HepG2 (cell line): ENCODE data around the gene KLF6. TPM values are rescaled to one million over a fixed set of nuclear protein-coding genes. Genes with fewer than 3 reads are reported as not detected.

Experiments used
- CBFB ChIP-seq: sonication (generic); formaldehyde crosslinking; IDR thresholded peaks from 2 replicates; pipeline ENCODE4 v1.4.0; 2020; ENCODE audit warnings: missing genetic modification reagents
- DR1 ChIP-seq: sonication (generic); formaldehyde crosslinking; IDR thresholded peaks from 2 replicates; pipeline ENCODE4 v1.8.0; 2021; ENCODE audit warnings: mild to moderate bottlenecking, missing genetic modification reagents, inconsistent platforms
- HES4 ChIP-seq: sonication (generic); formaldehyde crosslinking; IDR thresholded peaks from 2 replicates; pipeline ENCODE4 v1.9.0; 2021; ENCODE audit warnings: mild to moderate bottlenecking, missing genetic modification reagents, borderline replicate concordance
- HMGXB4 ChIP-seq, 2 experiments: sonication (generic) in 1 of 2; formaldehyde crosslinking in 1 of 2; IDR thresholded peaks; 2 replicates each; pipeline versions ENCODE4 v1.4.0 to v1.6.1; 2018 to 2020; ENCODE audit warnings: missing genetic modification reagents in 2 of 2, borderline replicate concordance in 1 of 2, low read depth in 1 of 2, mild to moderate bottlenecking in 1 of 2, missing biosample characterization in 1 of 2
- HNF1B ChIP-seq: sonication (generic); formaldehyde crosslinking; IDR thresholded peaks from 2 replicates; pipeline ENCODE4 v1.5.1; 2020; ENCODE audit warnings: mild to moderate bottlenecking, moderate library complexity, missing genetic modification reagents
- KDM2A ChIP-seq: sonication (generic); formaldehyde crosslinking; IDR thresholded peaks from 2 replicates; pipeline ENCODE4 v1.4.0; 2020; ENCODE audit warnings: low read depth, missing genetic modification reagents, borderline replicate concordance
- MAFK ChIP-seq, 2 experiments: IDR thresholded peaks in 1 of 2; conservative IDR thresholded peaks in 1 of 2; 2 replicates each; pipeline ENCODE4 v1.6.1; 2011; ENCODE audit warnings: improper control_type of control experiment in 2 of 2, low read length in 2 of 2
- MED1 ChIP-seq: sonication (generic); formaldehyde crosslinking; IDR thresholded peaks from 2 replicates; pipeline ENCODE4 v1.4.0; 2020; ENCODE audit warnings: missing genetic modification reagents
- PHF20 ChIP-seq: sonication (generic); formaldehyde crosslinking; IDR thresholded peaks from 2 replicates; pipeline ENCODE4 v1.5.0; 2020; ENCODE audit warnings: mild to moderate bottlenecking, missing genetic modification reagents
- POLR2AphosphoS2 ChIP-seq: IDR thresholded peaks from 2 replicates; pipeline ENCODE4 v1.6.1; 2011; ENCODE audit warnings: low read depth, low read length, improper control_type of control experiment
- RFX3 ChIP-seq: IDR thresholded peaks from 2 replicates; pipeline ENCODE4 v1.6.1; 2016; ENCODE audit warnings: missing biosample characterization, missing genetic modification reagents
- TARDBP ChIP-seq: sonication (generic); formaldehyde crosslinking; IDR thresholded peaks from 2 replicates; pipeline ENCODE4 v1.8.0; 2022; ENCODE audit warnings: mild to moderate bottlenecking, missing genetic modification reagents
- TBP ChIP-seq: sonication (generic); formaldehyde crosslinking; IDR thresholded peaks from 2 replicates; pipeline ENCODE4 v1.5.0; 2020; ENCODE audit warnings: missing genetic modification reagents
- TEAD3 ChIP-seq: optimal IDR thresholded peaks from 2 replicates; pipeline ENCODE3; 2016; ENCODE audit warnings: borderline replicate concordance
- ZFP37 ChIP-seq: sonication (generic); formaldehyde crosslinking; IDR thresholded peaks from 2 replicates; pipeline ENCODE4 v1.4.0; 2020; ENCODE audit warnings: missing genetic modification reagents, borderline replicate concordance
- ZNF12 ChIP-seq: sonication (generic); formaldehyde crosslinking; IDR thresholded peaks from 2 replicates; pipeline ENCODE4 v1.5.0; 2020; ENCODE audit warnings: missing genetic modification reagents
- ZNF251 ChIP-seq: sonication (generic); formaldehyde crosslinking; IDR thresholded peaks from 2 replicates; pipeline ENCODE4 v1.9.0; 2021; ENCODE audit warnings: mild to moderate bottlenecking, missing genetic modification reagents
- ZNF501 ChIP-seq: sonication (generic); formaldehyde crosslinking; IDR thresholded peaks from 2 replicates; pipeline ENCODE4 v1.5.1; 2020; ENCODE audit warnings: mild to moderate bottlenecking, moderate library complexity, missing genetic modification reagents
- ZNF7 ChIP-seq: IDR thresholded peaks from 2 replicates; pipeline ENCODE4 v1.6.1; 2016; ENCODE audit warnings: missing biosample characterization, missing genetic modification reagents
- ZNF788 ChIP-seq: sonication (generic); formaldehyde crosslinking; IDR thresholded peaks from 2 replicates; pipeline ENCODE4 v1.5.0; 2020; ENCODE audit warnings: mild to moderate bottlenecking, missing genetic modification reagents, borderline replicate concordance
- ZSCAN21 ChIP-seq: sonication (generic); formaldehyde crosslinking; IDR thresholded peaks from 2 replicates; pipeline ENCODE4 v1.8.0; 2022; ENCODE audit warnings: mild to moderate bottlenecking, missing genetic modification reagents, moderate library complexity, borderline replicate concordance
- polyA plus RNA-seq, 8 experiments: library from polyadenylated mRNA; depleted of rRNA in 3 of 8; stranded (reverse) in 7 of 8; unstranded in 1 of 8; fragments of >200 nt; fragmentation: Illumina TruSeq in 4 of 8; extraction: Trizol in 4 of 8; gene quantifications; 2 replicates each; pipeline versions ENCODE4 v1.2.1 to v1.2.3, GENCODE V29; 2011 to 2016; ENCODE audit warnings: low read depth in 4 of 8, missing spikeins in 1 of 8, mixed read lengths in 1 of 8; ENCODE audit not compliant: insufficient read depth in 1 of 8
- total RNA-seq, 5 experiments: library from RNA; depleted of rRNA; stranded (reverse); fragments of >200 nt; fragmentation: Illumina TruSeq; extraction: Trizol; gene quantifications; 2 replicates each; pipeline ENCODE4 v1.2.3, GENCODE V29; 2016; ENCODE audit warnings: low read depth in 1 of 5
- TF ChIP-seq, protein P1 (sequence below): IDR thresholded peaks from 2 replicates; pipeline ENCODE4 v1.6.1; 2012; ENCODE audit warnings: low read length, improper control_type of control experiment

Gene KLF6
- total and polyA plus RNA-seq, 2 of the 13 experiments (the other 11 are each of a cell fraction or from before 2014, with no cell fraction given), result 27.0 to 71.9 TPM

DNA sequence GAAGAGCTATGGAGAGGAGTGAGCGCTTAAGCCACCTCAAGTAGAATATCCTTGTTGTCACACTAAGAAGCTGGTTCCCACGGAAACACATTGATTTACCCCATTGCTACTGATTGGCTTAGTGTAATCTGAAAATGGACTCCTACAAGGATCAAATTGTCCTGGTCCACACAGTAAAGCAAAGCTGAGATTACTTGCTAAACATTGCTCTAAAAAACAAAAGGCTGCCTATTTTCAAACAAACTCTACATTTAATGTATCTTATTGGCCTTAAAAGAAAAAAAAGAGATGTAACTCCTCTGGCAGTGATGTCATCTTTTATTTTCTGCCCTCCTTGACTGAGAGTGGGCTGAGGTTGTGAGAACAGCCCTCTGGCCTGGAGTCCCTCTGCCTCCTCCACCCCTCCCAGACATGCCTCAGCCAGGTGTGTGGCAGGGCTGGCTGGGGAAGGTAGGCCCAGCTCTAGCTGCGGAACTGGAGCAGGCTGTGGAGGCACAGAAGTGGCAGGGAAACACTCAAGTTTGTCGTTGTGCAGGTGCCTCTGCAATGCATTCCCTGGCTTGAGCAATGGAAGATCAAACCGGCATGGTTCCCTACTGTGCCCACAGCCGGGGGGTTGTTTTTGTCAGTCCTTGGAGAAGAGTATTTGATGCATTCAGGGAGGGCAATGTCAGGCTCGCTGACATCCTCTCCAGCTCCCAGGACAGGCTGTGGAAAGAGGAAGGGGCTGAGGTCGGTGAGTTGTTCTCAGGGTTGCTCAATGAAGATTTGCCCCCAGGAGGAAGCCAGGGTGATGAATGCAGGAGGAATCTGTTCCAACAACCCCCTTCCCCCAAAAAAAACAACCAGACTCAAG lies 9.1 kb downstream of the KLF6 start (continued):
- TF ChIP-seq HNF1B (peak; percentile 48; the same call in 1 of the 2 replicates), ZNF788 (0 out of 2 replicates have a peak, but pooled peaks have one; percentile 29), DR1 (CRISPR knock-in tag) (no peak), HES4 (CRISPR knock-in tag) (no peak), POLR2AphosphoS2 (peak; percentile 98), ZSCAN21 (peak; percentile 55; the same call in 1 of the 2 replicates), ZNF7 (CRISPR knock-in tag) (no peak), MED1 (CRISPR knock-in tag) (peak; percentile 42; the same call in 1 of the 2 replicates), ZFP37 (peak; percentile 79; the same call in 1 of the 2 replicates), HMGXB4 (CRISPR knock-in tag; IDR thresholded peaks at IDR 0.05; ENCODE audit: borderline replicate concordance in 1 of 2, low read depth in 1 of 2) (0 out of 4 replicates have a peak, but pooled peaks of 1 of the 2 experiments have one; percentile 26), ZNF251 (CRISPR knock-in tag) (no peak), CBFB (CRISPR knock-in tag) (0 out of 2 replicates have a peak, but pooled peaks have one; percentile 25), TARDBP (CRISPR knock-in tag) (peak; percentile 4; the same call in 1 of the 2 replicates), PHF20 (CRISPR knock-in tag) (no peak), MAFK (conservative IDR thresholded peaks at IDR 0.05 in 1 of 2, IDR thresholded peaks at IDR 0.05 in 1 of 2; ENCODE audit: low read length in 2 of 2) (no peak), ZNF501 (CRISPR knock-in tag) (peak; percentile 43; the same call in 1 of the 2 replicates), TEAD3 (CRISPR knock-in tag) (peak; percentile 25), KDM2A (CRISPR knock-in tag) (peak; percentile 66; the same call in 1 of the 2 replicates), ZNF12 (CRISPR knock-in tag) (0 out of 2 replicates have a peak, but pooled peaks have one; percentile 39), RFX3 (peak; percentile 40; the same call in 1 of the 2 replicates), TBP (peak; percentile 57; the same call in 1 of the 2 replicates)
- TF ChIP-seq, protein P1, sequence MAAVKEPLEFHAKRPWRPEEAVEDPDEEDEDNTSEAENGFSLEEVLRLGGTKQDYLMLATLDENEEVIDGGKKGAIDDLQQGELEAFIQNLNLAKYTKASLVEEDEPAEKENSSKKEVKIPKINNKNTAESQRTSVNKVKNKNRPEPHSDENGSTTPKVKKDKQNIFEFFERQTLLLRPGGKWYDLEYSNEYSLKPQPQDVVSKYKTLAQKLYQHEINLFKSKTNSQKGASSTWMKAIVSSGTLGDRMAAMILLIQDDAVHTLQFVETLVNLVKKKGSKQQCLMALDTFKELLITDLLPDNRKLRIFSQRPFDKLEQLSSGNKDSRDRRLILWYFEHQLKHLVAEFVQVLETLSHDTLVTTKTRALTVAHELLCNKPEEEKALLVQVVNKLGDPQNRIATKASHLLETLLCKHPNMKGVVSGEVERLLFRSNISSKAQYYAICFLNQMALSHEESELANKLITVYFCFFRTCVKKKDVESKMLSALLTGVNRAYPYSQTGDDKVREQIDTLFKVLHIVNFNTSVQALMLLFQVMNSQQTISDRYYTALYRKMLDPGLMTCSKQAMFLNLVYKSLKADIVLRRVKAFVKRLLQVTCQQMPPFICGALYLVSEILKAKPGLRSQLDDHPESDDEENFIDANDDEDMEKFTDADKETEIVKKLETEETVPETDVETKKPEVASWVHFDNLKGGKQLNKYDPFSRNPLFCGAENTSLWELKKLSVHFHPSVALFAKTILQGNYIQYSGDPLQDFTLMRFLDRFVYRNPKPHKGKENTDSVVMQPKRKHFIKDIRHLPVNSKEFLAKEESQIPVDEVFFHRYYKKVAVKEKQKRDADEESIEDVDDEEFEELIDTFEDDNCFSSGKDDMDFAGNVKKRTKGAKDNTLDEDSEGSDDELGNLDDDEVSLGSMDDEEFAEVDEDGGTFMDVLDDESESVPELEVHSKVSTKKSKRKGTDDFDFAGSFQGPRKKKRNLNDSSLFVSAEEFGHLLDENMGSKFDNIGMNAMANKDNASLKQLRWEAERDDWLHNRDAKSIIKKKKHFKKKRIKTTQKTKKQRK, result no peak
